Measurements from ENCODE around the gene GRIK5.
A peak's percentile ranks its signal among the peaks of the same experiment; 100 is the strongest.

GRIK5 gene

GRCh38 chr19:41984961-41985360, 85.0 kb downstream of the GRIK5 start:
- no peak for DNase-seq

- no peak for DNase-seq
Observed at GRCh38 chr19:41981724-41982123, 88.3 kb downstream of the GRIK5 start.

- no peak for DNase-seq
Observed at GRCh38 chr19:41978470-41978869, 91.5 kb downstream of the GRIK5 start.

- no peak for DNase-seq
Observed at GRCh38 chr19:41977916-41978315, 92.1 kb downstream of the GRIK5 start.

GRCh38 chr19:41974652-41975051, 95.4 kb downstream of the GRIK5 start:
- no peak for DNase-seq

- DNase-seq = no peak
Observed at GRCh38 chr19:41971363-41971762, 98.6 kb downstream of the GRIK5 start.

GRCh38 chr19:41969772-41970458, 100.1 kb downstream of the GRIK5 start:
- DNase-seq = no peak

- DNase-seq = no peak
Observed at GRCh38 chr19:41968751-41969595, 101.0 kb downstream of the GRIK5 start.

- no peak for DNase-seq
Observed at GRCh38 chr19:41967054-41967783, 102.8 kb downstream of the GRIK5 start.

- DNase-seq = no peak
Observed at GRCh38 chr19:41965106-41965505, 104.9 kb downstream of the GRIK5 start.

GRCh38 chr19:41960973-41961372, 109.0 kb downstream of the GRIK5 start:
- DNase-seq = no peak

GRCh38 chr19:41959056-41960053, 110.7 kb downstream of the GRIK5 start, which contains the start of gene RABAC1:
Gene RABAC1 (minus strand): TSS chr19:41959321. CDS start chr19:41959292, 29 bp downstream.
- DNase-seq = peak; percentile 92

GRCh38 chr19:41958367-41959055, 111.5 kb downstream of the GRIK5 start:
- DNase-seq = peak; percentile 72

- peak; percentile 82 for DNase-seq
Observed at GRCh38 chr19:41957838-41958366, 112.1 kb downstream of the GRIK5 start.

- DNase-seq = no peak
Observed at GRCh38 chr19:41957161-41957837, 112.7 kb downstream of the GRIK5 start.

GRCh38 chr19:41956621-41957020, 113.4 kb downstream of the GRIK5 start:
- DNase-seq = no peak

- DNase-seq = no peak
Observed at GRCh38 chr19:41955521-41955920, 114.5 kb downstream of the GRIK5 start.

GRCh38 chr19:41951686-41952172, 118.3 kb downstream of the GRIK5 start:
- peak; percentile 71 for DNase-seq
